ENCODE results near the gene SLC15A4. TPM values are rescaled to one million over a fixed set of nuclear protein-coding genes. Genes with fewer than 3 reads are reported as not detected.

The SLC15A4 gene
- total and polyA plus RNA-seq, 2 donors (not counting 3 experiments of a cell fraction or from before 2014, with no cell fraction given): 19.6 to 24.5 TPM

DNA sequence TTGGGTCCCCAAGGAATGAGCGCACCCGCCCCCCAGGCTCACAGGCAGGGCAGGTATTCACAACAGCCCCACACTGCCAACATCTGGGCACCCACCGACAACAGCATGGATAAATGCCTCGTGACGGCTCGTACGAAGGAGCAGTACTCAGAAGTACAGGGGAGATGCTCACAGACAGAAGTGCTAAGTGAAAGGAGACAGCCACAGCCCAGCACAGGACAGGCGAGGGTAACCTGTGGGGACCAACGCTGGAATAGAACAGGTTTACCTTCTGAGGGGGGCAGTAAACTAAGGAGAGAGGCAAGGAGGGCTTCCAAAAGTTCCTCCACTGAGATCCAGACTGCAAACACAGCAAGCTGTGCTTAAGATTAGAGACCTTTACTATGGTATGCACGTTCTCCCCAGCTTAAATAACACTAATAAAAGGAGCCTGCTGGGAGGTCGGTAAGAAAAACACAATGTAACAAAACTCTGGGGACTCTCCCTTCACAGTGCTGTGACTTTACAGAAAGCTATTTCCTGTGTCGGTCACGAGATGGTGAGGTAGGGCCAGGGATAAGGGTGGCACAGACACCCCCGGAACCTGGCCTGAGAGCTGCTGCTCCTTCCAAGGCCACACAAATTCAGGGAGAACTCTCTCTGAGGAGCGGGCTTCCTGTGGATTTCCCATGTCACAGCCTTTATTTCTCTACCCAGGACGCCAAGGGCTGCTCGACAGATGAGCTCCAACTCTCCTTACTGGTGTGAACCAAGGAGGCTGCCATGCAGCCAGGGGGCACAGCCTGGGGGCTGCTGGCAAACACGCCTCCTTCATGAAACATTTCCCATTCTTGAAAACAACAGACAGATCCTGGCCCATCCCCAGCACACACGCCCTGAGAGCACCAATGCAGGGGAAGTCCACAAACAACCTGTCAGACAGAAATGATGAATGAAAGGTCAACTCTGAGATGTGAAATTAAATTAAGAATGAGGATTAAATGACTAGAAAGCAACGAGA, 26.3 kb downstream of the SLC15A4 start:
- FAIRE-seq: no peak
- H3K9me1 ChIP-seq (replicated peaks; ENCODE audit: control insufficient read depth, extremely low read depth, insufficient read depth, low read length): no peaks in the 10 kb centered on the region
- peak; percentile 67 for DNase-seq (ENCODE audit: low read depth, low spot score)
- ChIA-PET CTCF (interaction anchor here (1.2 to 3.2 kb wide), 7 partner anchors 8 to 26 kb away, joined by 4 to 26 read pairs (median 6); partner anchors contain the start of gene SLC15A4), POLR2A (interaction anchor here (0.6 kb wide), 1 partner anchor 8 kb away, joined by 4 read pairs; no protein-coding TSS in a partner anchor)
- no peaks in the 10 kb centered on the region for H4K20me1 ChIP-seq (replicated peaks; ENCODE audit: control insufficient read depth, extremely low read depth, insufficient read depth, low read length)
- dilution Hi-C loops (cut with MboI; ENCODE audit: extremely low pct_ligation_motif_present, low sequenced_read_pairs): no loop called here
- H3K79me2 ChIP-seq (ENCODE audit: control insufficient read depth, insufficient read depth, low read length): peaks cover 14% of the 10 kb centered on the region
- H3K9ac ChIP-seq (replicated peaks; ENCODE audit: extremely low read depth, insufficient read depth, low read length): peak overlapping the region; percentile 32
- H3K4me2 ChIP-seq (ENCODE audit: insufficient read depth, low read length): no peak overlapping the region
- no peak overlapping the region for H3K4me3 ChIP-seq (replicated peaks in 1 of 3; ENCODE audit: insufficient read depth in 1 of 3, low read depth in 1 of 3, low read length in 3 of 3)
- no peaks in the 10 kb centered on the region for H3K9me3 ChIP-seq (replicated peaks; ENCODE audit: control insufficient read depth, insufficient read depth, low read length)
- TSS peak; percentile 90 for BruUV-seq (replicated peaks)
- intact Hi-C loops (cut with micrococcal nuclease): loop anchor here (2.0 kb wide), 1 partner anchor 15 kb away; no protein-coding TSS in a partner anchor
- peaks cover 8 to 16% of the 10 kb centered on the region in 2 experiments for H3K36me3 ChIP-seq (ENCODE audit: control insufficient read depth in 2 of 2, extremely low read depth in 1 of 2, insufficient read depth in 2 of 2, low read length in 2 of 2)
- no peaks in the 10 kb centered on the region for H3K27me3 ChIP-seq (ENCODE audit: control insufficient read depth in 2 of 2, insufficient read depth in 2 of 2, low read length in 2 of 2)
- no peak overlapping the region for H2AFZ ChIP-seq (ENCODE audit: low read depth, low read length)
- peak overlapping the region; percentile 42 for H3K27ac ChIP-seq (ENCODE audit: insufficient read depth, low read depth, low read length)
- H3K4me1 ChIP-seq (ENCODE audit: control insufficient read depth, extremely low read depth, insufficient read depth, low read length): peaks cover 62% of the 10 kb centered on the region
- peak; percentile 17 for TF ChIP-seq FOS (IDR thresholded peaks at IDR 0.05; ENCODE audit: borderline replicate concordance, insufficient read depth, low read length)
- no peak for TF ChIP-seq POLR2AphosphoS5 (IDR thresholded peaks at IDR 0.05; ENCODE audit: insufficient read depth, low read depth, low read length)
- peak; percentile 60 for TF ChIP-seq JUN (IDR thresholded peaks at IDR 0.05; ENCODE audit: borderline replicate concordance, insufficient read depth, insufficient read length, low read depth)

DNA sequence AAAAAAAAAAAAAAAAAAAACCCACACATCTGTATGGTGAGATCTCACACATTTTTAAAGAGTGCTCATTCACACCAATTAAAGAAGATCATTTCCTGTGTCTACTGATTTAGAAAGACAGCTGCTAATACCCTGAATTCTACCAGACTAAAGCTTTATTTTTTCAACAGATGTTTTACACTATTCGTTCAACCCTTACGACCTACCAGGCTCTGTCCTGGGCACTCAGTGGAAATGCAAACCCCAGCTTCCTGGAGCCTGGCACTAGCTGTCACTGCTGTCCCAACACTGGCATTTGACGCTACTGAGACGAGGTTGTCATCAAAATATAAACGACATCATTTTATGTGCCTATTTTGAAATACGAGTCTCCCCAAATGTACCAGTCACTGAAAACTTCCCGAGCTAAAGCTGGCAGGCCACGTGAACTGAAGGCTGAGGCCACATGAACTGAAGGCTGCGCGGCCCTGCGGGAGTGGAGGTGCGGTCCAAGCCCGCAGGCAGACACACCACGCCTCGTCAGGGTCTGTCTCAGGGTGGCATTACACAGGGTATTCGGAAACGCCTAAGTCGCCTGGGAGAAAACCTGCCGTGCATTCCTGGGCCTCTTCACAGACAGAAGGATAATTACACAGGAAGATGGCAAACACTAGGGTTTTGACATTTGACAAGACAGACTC, 27.2 kb downstream of the SLC15A4 start:
- H3K36me3 ChIP-seq (ENCODE audit: control insufficient read depth in 2 of 2, extremely low read depth in 1 of 2, insufficient read depth in 2 of 2, low read length in 2 of 2): peaks cover 8 to 16% of the 10 kb centered on the region in 2 experiments
- dilution Hi-C loops (cut with MboI; ENCODE audit: extremely low pct_ligation_motif_present, low sequenced_read_pairs): no loop called here

More for the DNA sequence above, 27.2 kb downstream of the SLC15A4 start:
- Histone ChIP-seq H4K20me1 (replicated peaks; ENCODE audit: control insufficient read depth, extremely low read depth, insufficient read depth, low read length) (no peaks in the 10 kb centered on the region), H3K79me2 (ENCODE audit: control insufficient read depth, insufficient read depth, low read length) (peaks cover 10% of the 10 kb centered on the region), H3K4me2 (ENCODE audit: insufficient read depth, low read length) (no peak overlapping the region), H2AFZ (ENCODE audit: low read depth, low read length) (no peak overlapping the region), H3K9me1 (replicated peaks; ENCODE audit: control insufficient read depth, extremely low read depth, insufficient read depth, low read length) (no peaks in the 10 kb centered on the region), H3K4me3 (replicated peaks in 1 of 3; ENCODE audit: insufficient read depth in 1 of 3, low read depth in 1 of 3, low read length in 3 of 3) (no peak overlapping the region), H3K9me3 (replicated peaks; ENCODE audit: control insufficient read depth, insufficient read depth, low read length) (no peaks in the 10 kb centered on the region), H3K9ac (replicated peaks; ENCODE audit: extremely low read depth, insufficient read depth, low read length) (peak overlapping the region; percentile 32), H3K27me3 (ENCODE audit: control insufficient read depth in 2 of 2, insufficient read depth in 2 of 2, low read length in 2 of 2) (no peaks in the 10 kb centered on the region), H3K27ac (ENCODE audit: insufficient read depth, low read depth, low read length) (peak overlapping the region; percentile 42), H3K4me1 (ENCODE audit: control insufficient read depth, extremely low read depth, insufficient read depth, low read length) (peaks cover 54% of the 10 kb centered on the region)
- FAIRE-seq (no peak), DNase-seq (ENCODE audit: low read depth, low spot score) (no peak)
- ChIA-PET POLR2A (interaction anchor here (0.6 kb wide), 1 partner anchor 8 kb away, joined by 4 read pairs; no protein-coding TSS in a partner anchor), CTCF (interaction anchor here (1.8 to 3.2 kb wide), 3 partner anchors 11 to 26 kb away, joined by 4 to 26 read pairs (median 11); no protein-coding TSS in a partner anchor)
- BruUV-seq (replicated peaks): no TSS peak
- intact Hi-C loops (cut with micrococcal nuclease): no loop called here
- TF ChIP-seq POLR2AphosphoS5 (IDR thresholded peaks at IDR 0.05; ENCODE audit: insufficient read depth, low read depth, low read length): no peak
- TF ChIP-seq JUN (IDR thresholded peaks at IDR 0.05; ENCODE audit: borderline replicate concordance, insufficient read depth, insufficient read length, low read depth): no peak
- no peak for TF ChIP-seq MYC (IDR thresholded peaks at IDR 0.05; ENCODE audit: low read depth, low read length)
- no peak for TF ChIP-seq POLR2A (IDR thresholded peaks at IDR 0.05; ENCODE audit: low read depth, low read length)
- no peak for TF ChIP-seq FOS (IDR thresholded peaks at IDR 0.05; ENCODE audit: borderline replicate concordance, insufficient read depth, low read length)
- TF ChIP-seq, protein P1, sequence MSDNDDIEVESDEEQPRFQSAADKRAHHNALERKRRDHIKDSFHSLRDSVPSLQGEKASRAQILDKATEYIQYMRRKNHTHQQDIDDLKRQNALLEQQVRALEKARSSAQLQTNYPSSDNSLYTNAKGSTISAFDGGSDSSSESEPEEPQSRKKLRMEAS (IDR thresholded peaks at IDR 0.05; ENCODE audit: insufficient read depth, insufficient read length): no peak
- TF ChIP-seq EZH2 (IDR thresholded peaks at IDR 0.05; ENCODE audit: borderline replicate concordance, low read depth, low read length, severe bottlenecking): no peak
- TF ChIP-seq GATA2 (IDR thresholded peaks at IDR 0.05; ENCODE audit: insufficient read depth, insufficient read length, low read depth, low read length): no peak
- no peak for TF ChIP-seq CTCF (IDR thresholded peaks at IDR 0.05; ENCODE audit: extremely low read depth in 1 of 2, insufficient read depth in 1 of 2, low read depth in 1 of 2, low read length in 2 of 2)

Measured in endothelial cell of umbilical vein (primary cell).